Muscle layer of colon (tissue), 2 donors: ENCODE measurements around the gene CRACDL.

Experiments
- H3K27ac ChIP-seq: one replicate; pipeline ENCODE4 v1.7.0; 2013; ENCODE audit warnings: low read depth, mild to moderate bottlenecking, low read length, moderate library complexity
- H3K27me3 ChIP-seq, 2 donors: one replicate each; pipeline ENCODE4 v1.7.0; 2013; ENCODE audit warnings: low read length in 2 of 2, mild to moderate bottlenecking in 2 of 2; ENCODE audit not compliant: insufficient read depth in 2 of 2, control insufficient read depth in 1 of 2
- H3K36me3 ChIP-seq: one replicate; pipeline ENCODE4 v1.7.0; 2013; ENCODE audit warnings: mild to moderate bottlenecking, low read length; ENCODE audit not compliant: insufficient read depth
- H3K4me1 ChIP-seq: one replicate; pipeline ENCODE4 v1.7.0; 2013; ENCODE audit warnings: mild to moderate bottlenecking, low read length; ENCODE audit not compliant: insufficient read depth
- H3K4me3 ChIP-seq, 2 donors: one replicate each; pipeline ENCODE4 v1.7.0; 2013; ENCODE audit warnings: low read length in 2 of 2, low read depth in 1 of 2, mild to moderate bottlenecking in 1 of 2, moderate library complexity in 1 of 2
- H3K9ac ChIP-seq: one replicate; pipeline ENCODE4 v1.7.0; 2013; ENCODE audit warnings: low read length
- H3K9me3 ChIP-seq: one replicate; pipeline ENCODE4 v1.7.0; 2013; ENCODE audit warnings: mild to moderate bottlenecking, low read length
- donor health status: abdominal sarcoma.
- donor health status: Adenocarcinoma of cecum.

Gene CRACDL

DNA sequence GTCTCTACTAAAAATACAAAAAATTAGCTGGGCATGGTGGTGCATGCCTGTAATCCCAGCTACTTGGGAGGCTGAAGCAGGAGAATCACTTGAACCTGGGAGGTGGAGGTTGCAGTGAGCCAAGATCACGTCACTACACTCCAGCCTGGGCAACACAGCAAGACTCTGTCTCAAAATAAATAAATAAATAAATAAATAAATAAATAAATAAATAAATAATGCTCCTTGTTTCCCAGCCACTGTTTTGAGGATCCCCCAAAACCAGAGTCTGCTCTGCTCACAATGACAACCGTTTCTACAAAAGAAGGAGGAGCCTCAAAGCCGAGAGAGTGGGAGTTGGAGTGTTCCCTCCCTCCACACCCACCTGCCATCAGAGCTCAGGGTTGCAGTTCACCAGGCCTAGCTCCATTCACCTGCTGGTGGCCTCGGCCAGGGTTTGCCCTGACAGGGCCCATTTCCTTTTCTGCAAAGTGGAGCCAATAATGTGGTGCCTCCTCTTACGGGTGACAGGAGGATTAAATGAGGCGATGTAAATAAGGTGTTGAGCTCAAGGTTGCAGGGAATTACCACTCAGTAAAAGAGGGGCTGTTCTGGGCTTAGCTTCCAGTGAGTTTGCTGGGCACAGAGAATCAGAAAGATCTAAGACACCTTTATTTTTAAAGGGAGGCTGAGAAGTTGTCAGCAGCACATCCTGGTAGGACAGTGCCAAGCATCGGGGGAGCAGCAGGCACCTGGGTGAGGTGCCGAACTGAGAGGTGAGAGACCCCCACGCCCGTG lies 25.5 kb downstream of the CRACDL start:
- Histone ChIP-seq H3K9me3 (no peaks in the 10 kb centered on the region), H3K27ac (no peak overlapping the region), H3K9ac (no peak overlapping the region), H3K36me3 (no peaks in the 10 kb centered on the region), H3K4me1 (peaks cover 8% of the 10 kb centered on the region), H3K27me3 (no peaks in the 10 kb centered on the region), H3K4me3 (no peak overlapping the region)

DNA sequence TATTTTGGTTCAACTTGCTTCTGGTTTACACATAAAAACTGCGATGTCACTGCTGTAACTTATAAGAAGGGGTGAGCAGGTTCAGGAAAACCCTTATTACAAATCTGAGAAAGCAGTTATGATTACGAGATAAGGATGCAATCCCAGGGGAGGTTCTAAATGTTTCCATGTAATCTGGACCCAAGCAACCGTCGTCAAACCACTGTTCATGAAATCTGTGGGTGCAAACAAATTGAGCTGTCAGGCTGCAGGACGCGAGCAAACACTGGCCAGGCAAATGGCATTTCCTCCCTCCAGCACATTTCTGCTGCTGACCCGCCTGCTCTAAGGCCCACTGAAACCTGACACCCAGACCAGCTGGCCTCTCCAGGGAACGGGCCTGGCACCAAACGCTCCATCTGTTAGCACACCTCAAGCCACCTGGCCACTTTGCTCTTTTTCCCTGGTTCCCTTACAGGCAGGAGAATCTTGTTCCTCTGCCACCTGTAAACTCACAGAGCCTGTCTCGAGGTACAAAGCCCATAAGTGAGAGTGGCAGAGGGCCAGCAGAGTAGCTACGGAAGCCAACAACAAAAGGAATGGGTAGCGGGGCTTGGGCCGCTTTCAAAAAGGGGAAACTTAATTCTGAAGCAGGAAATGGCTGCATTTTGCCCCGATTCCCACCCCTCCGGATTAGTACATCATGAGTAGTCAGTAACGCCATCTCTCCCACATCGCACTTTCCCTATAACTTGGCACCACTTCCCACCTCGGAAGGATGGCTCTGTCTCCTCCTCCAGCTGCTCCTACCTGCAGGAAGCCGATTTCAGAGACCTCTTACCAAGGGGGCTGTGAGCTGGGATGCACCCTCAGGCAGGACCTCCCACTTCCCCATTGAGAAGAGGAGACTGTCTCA lies 26.5 kb downstream of the CRACDL start:
- H3K4me1 ChIP-seq: peaks cover 8% of the 10 kb centered on the region
- H3K9me3 ChIP-seq: no peaks in the 10 kb centered on the region
- H3K27ac ChIP-seq: no peak overlapping the region
- H3K4me3 ChIP-seq: no peak overlapping the region
- no peaks in the 10 kb centered on the region for H3K36me3 ChIP-seq
- no peaks in the 10 kb centered on the region for H3K27me3 ChIP-seq
- H3K9ac ChIP-seq: no peak overlapping the region

DNA sequence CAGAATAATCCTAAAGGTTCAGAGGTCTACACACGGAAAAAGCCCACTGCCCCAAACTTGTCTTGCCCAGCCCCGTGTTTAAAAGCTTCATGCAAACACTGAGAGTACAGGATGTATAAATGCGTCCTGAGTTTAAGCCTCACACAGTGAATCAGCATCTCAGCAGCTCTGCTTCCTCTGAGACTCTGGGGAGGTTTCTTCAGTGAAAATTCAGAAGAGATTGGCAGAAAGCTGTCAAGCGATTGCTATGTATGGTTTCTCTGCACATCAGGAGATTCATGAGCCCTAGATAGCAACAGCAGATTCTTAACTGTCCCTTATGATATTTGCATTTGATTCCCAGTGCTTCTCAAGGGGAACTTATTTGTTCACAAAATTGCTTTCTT lies 27.1 kb downstream of the CRACDL start:
- H3K9ac ChIP-seq: no peak overlapping the region
- H3K4me1 ChIP-seq: peaks cover 8% of the 10 kb centered on the region
- no peaks in the 10 kb centered on the region for H3K36me3 ChIP-seq
- H3K27ac ChIP-seq: no peak overlapping the region
- no peaks in the 10 kb centered on the region for H3K27me3 ChIP-seq
- H3K4me3 ChIP-seq: no peak overlapping the region
- H3K9me3 ChIP-seq: no peaks in the 10 kb centered on the region

DNA sequence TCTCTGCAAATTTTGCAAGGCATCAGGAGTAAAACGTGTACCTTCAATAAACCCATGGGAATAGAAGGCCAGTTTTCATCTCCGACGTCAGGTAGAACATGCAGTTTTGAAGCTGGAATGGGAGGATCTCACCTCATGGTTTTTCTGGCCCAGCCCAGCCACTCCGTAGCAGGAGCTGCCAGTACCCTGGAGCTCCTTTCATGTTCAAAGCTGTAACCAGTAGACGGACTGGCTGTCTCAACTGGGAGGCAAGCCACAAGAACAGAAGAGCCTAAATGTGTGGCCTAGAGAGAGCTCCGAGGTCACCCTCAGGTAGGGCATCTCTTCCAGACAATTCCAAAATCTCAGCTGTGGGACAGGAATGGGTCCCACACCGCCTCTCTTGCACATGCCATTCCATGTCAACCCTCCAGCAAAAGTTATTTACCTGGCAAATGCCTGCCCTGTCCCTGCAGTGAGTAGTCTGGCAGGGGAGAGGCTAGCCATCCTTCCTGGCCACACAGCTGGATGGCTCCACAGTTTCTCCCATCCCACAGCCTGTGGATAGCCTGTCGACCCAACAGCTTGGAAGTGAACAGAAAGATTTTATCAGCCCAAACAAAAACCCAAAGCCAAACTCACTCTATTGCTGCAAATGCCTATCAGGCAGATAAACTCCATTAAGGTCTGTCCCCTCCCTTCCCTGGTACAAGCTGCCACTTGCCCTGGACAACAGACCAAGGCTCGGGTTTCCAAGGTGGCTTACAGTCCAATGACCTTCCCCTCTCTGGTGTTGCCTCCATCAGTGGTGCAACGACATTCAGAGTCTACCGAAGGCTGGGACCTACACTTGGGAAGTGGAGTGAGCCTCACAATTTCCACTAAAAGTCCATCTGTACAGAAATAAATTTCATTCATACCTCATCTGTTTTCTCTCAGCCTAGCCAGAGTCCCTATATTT lies 27.8 kb downstream of the CRACDL start:
- Histone ChIP-seq H3K27me3 (no peaks in the 10 kb centered on the region), H3K9ac (no peak overlapping the region), H3K36me3 (no peaks in the 10 kb centered on the region), H3K4me1 (peaks cover 8% of the 10 kb centered on the region), H3K9me3 (no peaks in the 10 kb centered on the region), H3K27ac (no peak overlapping the region), H3K4me3 (no peak overlapping the region)

GRCh38 chr2:98907385-98907784 lies 28.6 kb downstream of the CRACDL start:
- no peaks in the 10 kb centered on the region for H3K27me3 ChIP-seq
- H3K27ac ChIP-seq: no peak overlapping the region
- no peaks in the 10 kb centered on the region for H3K36me3 ChIP-seq
- H3K9me3 ChIP-seq: no peaks in the 10 kb centered on the region
- H3K4me3 ChIP-seq: no peak overlapping the region
- H3K4me1 ChIP-seq: peaks cover 1% of the 10 kb centered on the region
- no peak overlapping the region for H3K9ac ChIP-seq

DNA sequence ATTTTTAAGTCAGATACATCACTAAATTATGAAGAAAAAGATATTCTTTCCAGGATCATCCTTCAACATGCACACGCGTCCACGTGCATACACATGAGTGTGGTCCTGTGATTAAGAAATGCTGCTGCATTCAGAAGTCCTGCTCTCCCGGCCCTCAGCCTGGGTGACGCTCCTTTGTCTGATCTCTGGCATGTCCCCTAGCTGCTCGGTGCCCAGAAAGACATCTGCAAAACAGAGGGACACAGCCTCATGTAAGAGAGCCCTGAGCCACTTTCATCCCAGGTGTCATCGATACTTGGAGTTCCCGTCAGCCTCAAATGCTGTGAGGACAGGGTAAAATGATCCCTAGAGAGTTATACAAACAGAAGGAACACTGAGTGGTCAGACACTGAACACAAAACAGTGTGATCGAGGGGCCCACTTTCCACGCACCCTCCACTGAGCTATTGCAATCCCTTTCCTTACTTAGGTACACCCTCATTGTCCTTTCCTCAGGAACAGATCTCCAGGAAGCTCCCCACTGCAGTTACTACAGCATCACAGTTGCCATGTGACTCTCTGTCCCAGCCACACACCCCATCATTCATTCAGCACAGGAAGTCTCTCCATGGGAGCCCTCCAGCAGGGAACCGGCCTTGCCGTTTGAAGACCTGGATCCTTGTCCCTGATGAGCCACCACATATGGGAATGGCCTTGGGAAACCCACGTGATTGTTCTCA lies 32.1 kb downstream of the CRACDL start:
- no peaks in the 10 kb centered on the region for H3K9me3 ChIP-seq
- no peak overlapping the region for H3K9ac ChIP-seq
- H3K27me3 ChIP-seq: no peaks in the 10 kb centered on the region
- H3K4me1 ChIP-seq: no peaks in the 10 kb centered on the region
- no peaks in the 10 kb centered on the region for H3K36me3 ChIP-seq
- no peak overlapping the region for H3K4me3 ChIP-seq
- H3K27ac ChIP-seq: no peak overlapping the region

DNA sequence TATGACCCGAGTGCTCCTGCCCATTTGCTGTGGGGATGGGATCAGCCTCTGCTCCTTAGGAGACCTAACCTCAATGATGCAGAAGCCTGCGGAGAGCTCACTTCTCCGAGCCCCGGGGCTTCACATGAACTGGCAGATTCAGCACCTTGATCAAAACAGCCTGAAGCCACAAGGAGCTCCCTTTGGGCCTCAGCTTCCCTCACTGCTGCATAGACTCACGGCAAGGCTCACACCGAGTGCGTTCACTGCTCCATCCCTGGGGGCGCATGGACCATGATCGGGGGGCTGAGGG lies 33.0 kb downstream of the CRACDL start:
- Histone ChIP-seq H3K9ac (no peak overlapping the region), H3K4me1 (no peaks in the 10 kb centered on the region), H3K27ac (no peak overlapping the region), H3K27me3 (no peaks in the 10 kb centered on the region), H3K4me3 (no peak overlapping the region), H3K36me3 (no peaks in the 10 kb centered on the region), H3K9me3 (no peaks in the 10 kb centered on the region)

DNA sequence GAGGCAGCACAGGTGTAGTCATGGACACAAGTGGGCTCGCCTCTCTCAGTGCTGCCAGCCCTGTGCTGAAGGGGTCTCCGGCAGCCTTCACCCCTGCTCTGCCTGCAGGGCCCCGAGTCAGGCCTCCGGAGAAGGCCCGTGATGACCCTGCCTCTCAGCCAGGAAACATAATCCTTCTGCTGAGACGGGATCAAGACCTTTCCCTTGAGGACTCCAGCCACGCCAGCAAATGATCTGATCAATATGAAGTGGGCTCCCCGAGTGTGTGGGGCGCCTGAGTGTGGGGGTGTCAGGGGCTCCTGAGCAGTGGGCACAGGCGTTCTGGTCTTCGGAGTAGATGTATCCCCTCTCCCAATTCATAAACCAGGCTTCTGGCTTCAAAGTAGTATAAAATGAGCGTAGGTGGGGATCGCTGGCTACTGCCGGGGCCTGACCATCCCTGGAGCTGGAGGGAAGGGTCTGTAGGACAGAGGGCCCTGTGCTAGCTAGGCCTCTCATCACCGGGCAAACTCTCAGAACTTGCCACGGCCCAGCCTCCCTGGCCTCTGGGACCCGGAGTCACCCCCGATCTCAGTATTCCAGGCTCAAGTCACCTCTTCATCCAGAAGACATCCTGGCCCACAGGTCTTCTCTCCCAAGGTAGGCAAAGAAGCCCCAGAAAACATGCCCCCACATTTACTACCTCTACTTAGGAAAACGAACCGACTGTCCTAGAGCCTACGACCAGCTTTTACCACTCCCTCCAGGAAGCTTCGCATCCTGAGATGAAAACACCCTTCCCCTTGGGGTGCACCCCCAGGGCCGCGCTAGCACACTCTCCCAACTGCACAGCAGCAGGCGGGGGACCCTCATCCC lies 33.6 kb downstream of the CRACDL start:
- Histone ChIP-seq H3K27ac (no peak overlapping the region), H3K4me1 (no peaks in the 10 kb centered on the region), H3K27me3 (no peaks in the 10 kb centered on the region), H3K4me3 (no peak overlapping the region), H3K9ac (no peak overlapping the region), H3K9me3 (no peaks in the 10 kb centered on the region), H3K36me3 (no peaks in the 10 kb centered on the region)

DNA sequence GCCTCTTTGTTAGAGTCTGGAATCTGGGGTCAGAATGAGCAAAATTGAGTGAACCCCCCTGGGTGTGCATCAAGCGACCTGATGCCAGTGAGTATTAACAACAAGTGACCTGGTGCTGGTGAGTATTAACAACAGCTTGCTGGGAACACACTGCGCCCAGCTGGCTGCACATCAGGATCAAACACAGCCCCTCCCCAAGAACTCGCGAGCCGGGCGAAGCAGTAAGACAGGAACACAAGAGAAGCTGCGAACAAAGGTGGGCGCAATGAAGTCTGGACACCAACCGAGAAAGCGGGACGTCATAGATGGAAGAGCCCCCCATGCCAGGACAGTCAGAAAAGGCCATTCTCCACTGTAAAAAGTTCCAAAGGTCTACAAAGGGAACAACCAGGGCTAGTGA lies 34.3 kb downstream of the CRACDL start:
- Histone ChIP-seq H3K9ac (no peak overlapping the region), H3K27ac (no peak overlapping the region), H3K36me3 (no peaks in the 10 kb centered on the region), H3K4me3 (no peak overlapping the region), H3K27me3 (no peaks in the 10 kb centered on the region), H3K9me3 (no peaks in the 10 kb centered on the region), H3K4me1 (no peaks in the 10 kb centered on the region)

- no peaks in the 10 kb centered on the region for H3K27me3 ChIP-seq
- H3K27ac ChIP-seq: no peak overlapping the region
- no peak overlapping the region for H3K4me3 ChIP-seq
- H3K9ac ChIP-seq: no peak overlapping the region
- H3K4me1 ChIP-seq: no peaks in the 10 kb centered on the region
- H3K36me3 ChIP-seq: no peaks in the 10 kb centered on the region
- H3K9me3 ChIP-seq: no peaks in the 10 kb centered on the region
These were observed 34.7 kb downstream of the CRACDL start for GRCh38 chr2:98901291-98901690.
